Glutamatergic neuron (in vitro differentiated cells): ENCODE measurements around the gene LINC01488. TPM values are rescaled to one million over a fixed set of nuclear protein-coding genes. Genes with fewer than 3 reads are reported as not detected.

ENCODE experiments used
- DNase-seq: peaks from one replicate; pipeline ENCODE4 v3.0.0; 2022
- H3K27ac Mint-ChIP-seq: one replicate; pipeline ENCODE4 v1.8.0; 2020; ENCODE audit warnings: mild to moderate bottlenecking, mixed read lengths, inconsistent platforms; ENCODE audit not compliant: unreplicated experiment
- H3K27me3 Mint-ChIP-seq: one replicate; pipeline ENCODE4 v1.8.0; 2020; ENCODE audit warnings: mild to moderate bottlenecking, moderate library complexity, mixed read lengths, inconsistent platforms; ENCODE audit not compliant: unreplicated experiment
- H3K36me3 Mint-ChIP-seq: one replicate; pipeline ENCODE4 v1.8.0; 2020; ENCODE audit warnings: mild to moderate bottlenecking, mixed read lengths, inconsistent platforms; ENCODE audit not compliant: unreplicated experiment
- H3K4me1 Mint-ChIP-seq: one replicate; pipeline ENCODE4 v1.8.0; 2020; ENCODE audit warnings: mild to moderate bottlenecking, low read depth, mixed read lengths, inconsistent platforms; ENCODE audit not compliant: unreplicated experiment
- H3K4me3 Mint-ChIP-seq: one replicate; pipeline ENCODE4 v1.8.0; 2020; ENCODE audit warnings: mild to moderate bottlenecking, mixed read lengths, inconsistent platforms; ENCODE audit not compliant: unreplicated experiment
- H3K9me3 Mint-ChIP-seq: one replicate; pipeline ENCODE4 v1.8.0; 2020; ENCODE audit warnings: mild to moderate bottlenecking, moderate library complexity, mixed read lengths, inconsistent platforms; ENCODE audit not compliant: unreplicated experiment
- CTCF ChIP-seq: fragments of 200-600 bp; sonication (generic); IDR thresholded peaks from one replicate; pipeline ENCODE4 v1.5.0; 2021; ENCODE audit not compliant: partially characterized antibody, unreplicated experiment
- total RNA-seq: library from RNA; stranded (reverse); fragmentation: NEBNext Ultra II Directional; extraction: Animal tissue kit (Norgen Biotek cat#: 25700); gene quantifications from one replicate; pipeline ENCODE4 v1.2.1, GENCODE V29; 2021; ENCODE audit not compliant: unreplicated experiment

LINC01488 gene
- total RNA-seq, 1 donor from 2014 or later = not detected

DNA sequence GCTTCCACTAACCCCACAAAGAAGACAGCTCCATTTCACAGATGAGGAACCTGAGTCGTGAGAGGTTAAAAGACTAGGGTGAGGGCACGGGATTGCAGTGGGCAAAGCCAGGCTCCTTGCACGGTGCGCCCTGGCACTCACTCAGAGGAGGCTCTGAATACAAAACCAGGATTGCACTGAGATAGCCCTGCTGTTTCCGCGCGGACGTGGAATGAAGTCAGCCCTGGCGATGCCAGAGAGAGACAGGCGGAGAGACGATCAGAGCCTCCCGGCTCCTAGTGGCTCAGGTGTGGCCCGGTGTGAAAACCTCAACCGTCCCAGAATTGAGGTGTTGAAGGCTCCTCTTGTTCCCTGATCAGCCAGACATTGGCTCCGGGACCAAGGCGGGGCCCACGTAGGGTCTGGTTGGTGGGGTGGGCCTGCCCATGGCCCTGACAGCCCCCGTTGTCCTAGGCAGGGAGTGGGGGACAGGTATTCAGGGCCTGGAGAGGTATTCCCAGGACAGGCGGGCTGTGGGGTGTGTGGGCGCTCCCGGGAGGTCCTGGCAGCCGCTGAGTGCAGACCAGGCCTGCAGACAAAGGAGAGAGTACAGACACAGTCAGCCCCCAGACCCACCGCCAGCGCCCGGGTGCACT is 43.1 kb upstream of the LINC01488 start:
- DNase-seq = no peak
- no peak for TF ChIP-seq CTCF
- no peak overlapping the region for H3K27ac Mint-ChIP-seq

GRCh38 chr11:69439127-69439526 is 42.3 kb upstream of the LINC01488 start:
- Mint-ChIP-seq H3K4me3 (no peak overlapping the region), H3K36me3 (no peaks in the 10 kb centered on the region), H3K4me1 (peaks cover 10% of the 10 kb centered on the region), H3K27me3 (peaks cover 3% of the 10 kb centered on the region), H3K9me3 (peaks cover 2% of the 10 kb centered on the region), H3K27ac (no peak overlapping the region)
- no peak for TF ChIP-seq CTCF
- no peak for DNase-seq

More for the DNA sequence above, 43.1 kb upstream of the LINC01488 start:
- Mint-ChIP-seq H3K4me1 (peaks cover 11% of the 10 kb centered on the region), H3K27me3 (peaks cover 3% of the 10 kb centered on the region), H3K36me3 (no peaks in the 10 kb centered on the region), H3K4me3 (no peak overlapping the region), H3K9me3 (peaks cover 2% of the 10 kb centered on the region)

- no peak overlapping the region for H3K27ac Mint-ChIP-seq
- H3K9me3 Mint-ChIP-seq = peaks cover 2% of the 10 kb centered on the region
- no peaks in the 10 kb centered on the region for H3K36me3 Mint-ChIP-seq
- DNase-seq = no peak
- peaks cover 3% of the 10 kb centered on the region for H3K27me3 Mint-ChIP-seq
- TF ChIP-seq CTCF = no peak
- no peak overlapping the region for H3K4me3 Mint-ChIP-seq
- peaks cover 15% of the 10 kb centered on the region for H3K4me1 Mint-ChIP-seq
These were observed 41.6 kb upstream of the LINC01488 start for GRCh38 chr11:69439651-69440464.

DNA sequence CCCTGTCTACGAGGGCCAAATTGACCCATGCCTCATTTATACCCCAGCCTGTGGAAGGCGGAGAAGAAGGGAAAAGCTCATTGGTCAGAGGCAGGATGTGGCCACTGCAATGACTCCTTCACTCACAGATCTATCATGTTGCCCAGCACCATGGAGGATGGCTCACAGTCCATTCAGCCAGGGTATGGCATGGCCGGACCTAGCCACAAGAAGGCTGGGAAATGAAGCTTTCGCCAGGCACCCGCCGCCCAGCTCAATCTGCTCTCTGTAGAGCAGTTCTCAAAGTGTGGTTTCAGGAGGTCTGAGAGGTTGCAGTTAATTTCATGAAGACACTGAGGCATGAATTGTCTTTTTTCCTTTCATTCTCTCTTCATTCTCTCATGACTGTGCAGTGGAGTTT is 40.6 kb upstream of the LINC01488 start:
- Mint-ChIP-seq H3K27ac (no peak overlapping the region), H3K4me3 (no peak overlapping the region), H3K27me3 (peaks cover 3% of the 10 kb centered on the region), H3K9me3 (peaks cover 2% of the 10 kb centered on the region), H3K4me1 (peaks cover 19% of the 10 kb centered on the region), H3K36me3 (no peaks in the 10 kb centered on the region)
- no peak for DNase-seq
- TF ChIP-seq CTCF = no peak
